GM19468 (cell line): ENCODE data around the gene COBL.

Source experiments
- ATAC-seq: cut with Tn5 transposase; IDR thresholded peaks from one replicate; pipeline ENCODE4 v1.9.1; 2021; ENCODE audit warnings: mild to moderate bottlenecking, moderate library complexity, moderate number of reproducible peaks; ENCODE audit not compliant: unreplicated experiment; ENCODE audit errors: extremely low read depth

Gene COBL

GRCh38 chr7:51019891-51020870 is 296.4 kb downstream of the COBL start:
- no peak for ATAC-seq

GRCh38 chr7:51019191-51019844 is 297.3 kb downstream of the COBL start:
- ATAC-seq: no peak

DNA sequence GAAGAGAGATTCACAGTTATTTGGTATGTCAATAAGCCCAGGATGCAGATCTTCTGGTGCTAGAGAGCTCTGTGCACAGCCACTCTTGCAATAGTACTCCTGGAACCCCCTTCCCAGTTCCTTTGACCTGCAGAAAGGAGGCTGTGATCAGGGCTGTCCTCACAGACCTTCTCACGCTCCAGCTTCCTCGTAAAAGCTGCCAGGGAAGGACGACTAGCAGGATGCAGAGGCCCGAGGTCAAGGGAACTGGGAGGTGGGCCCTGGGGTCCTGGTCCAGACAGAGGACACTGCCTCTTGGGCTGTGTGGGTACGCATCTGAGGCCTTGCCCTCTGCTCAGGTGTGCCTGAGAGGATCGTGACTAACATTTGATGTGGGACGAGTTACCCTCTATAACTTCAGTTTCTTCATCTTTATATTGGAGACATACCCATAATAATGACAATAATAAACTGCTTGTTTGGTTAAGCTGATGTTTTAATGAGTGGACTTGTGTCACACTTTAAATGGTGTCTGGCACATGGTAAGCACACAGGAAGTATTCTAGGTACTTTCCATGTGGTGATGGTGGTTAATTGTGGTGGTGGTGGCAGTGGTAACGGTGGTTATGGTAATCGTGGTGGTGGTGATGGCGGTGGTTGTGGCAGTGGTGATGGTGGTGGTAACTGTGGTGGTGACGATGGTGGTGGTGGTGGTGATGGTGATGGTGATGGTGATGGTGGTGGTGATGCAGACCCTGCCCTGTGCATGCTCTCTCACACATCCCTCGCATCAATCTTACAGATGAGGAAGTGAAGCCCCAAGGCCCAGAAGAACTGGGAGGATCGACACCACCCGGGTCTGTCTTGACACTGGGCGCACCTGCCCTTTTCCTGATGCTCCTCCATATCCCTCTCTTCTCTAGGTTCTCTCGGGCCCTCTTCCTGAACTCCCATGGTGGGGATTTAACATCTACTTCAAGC is 298.8 kb downstream of the COBL start:
- ATAC-seq: no peak

DNA sequence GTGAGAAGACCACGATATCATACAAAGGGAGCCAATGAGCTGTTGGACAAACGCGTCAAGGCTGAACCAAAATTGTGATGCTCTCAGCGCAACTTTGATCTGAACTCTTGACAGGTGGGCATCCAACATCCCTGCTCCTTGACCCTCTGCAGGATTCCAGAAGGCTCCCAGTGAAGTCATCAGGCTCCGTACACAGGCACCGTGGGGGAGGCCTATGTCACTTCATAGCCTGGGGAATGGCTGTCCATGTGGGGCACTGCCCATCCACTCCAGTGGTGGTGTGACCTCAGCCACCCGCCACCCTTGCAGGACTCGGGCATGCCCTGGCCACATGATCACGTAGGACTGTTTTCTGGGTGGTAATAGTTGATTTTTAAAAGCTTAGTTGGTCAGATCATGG is 300.1 kb downstream of the COBL start:
- ATAC-seq: no peak

GRCh38 chr7:51015581-51015980 is 301.0 kb downstream of the COBL start:
- ATAC-seq: no peak

DNA sequence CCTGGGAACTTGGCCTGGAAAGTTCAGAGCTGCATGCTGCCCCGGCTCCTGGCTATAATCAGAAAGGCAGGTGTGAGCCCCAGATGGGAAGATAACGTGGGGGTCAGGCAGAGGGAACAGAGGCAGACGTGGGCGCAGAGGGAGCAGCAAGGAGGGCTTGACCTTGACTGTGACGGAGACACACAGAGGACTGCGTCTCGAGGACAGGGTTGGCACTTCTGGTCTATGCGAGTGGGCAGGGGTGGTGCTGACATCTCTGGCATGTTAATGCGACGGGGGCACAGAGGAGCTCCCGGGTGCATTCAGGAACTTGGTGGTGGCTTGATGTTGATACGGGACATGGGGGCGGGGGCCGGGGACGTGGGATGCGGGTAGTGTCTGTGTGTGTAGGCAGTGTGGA is 301.8 kb downstream of the COBL start:
- no peak for ATAC-seq

DNA sequence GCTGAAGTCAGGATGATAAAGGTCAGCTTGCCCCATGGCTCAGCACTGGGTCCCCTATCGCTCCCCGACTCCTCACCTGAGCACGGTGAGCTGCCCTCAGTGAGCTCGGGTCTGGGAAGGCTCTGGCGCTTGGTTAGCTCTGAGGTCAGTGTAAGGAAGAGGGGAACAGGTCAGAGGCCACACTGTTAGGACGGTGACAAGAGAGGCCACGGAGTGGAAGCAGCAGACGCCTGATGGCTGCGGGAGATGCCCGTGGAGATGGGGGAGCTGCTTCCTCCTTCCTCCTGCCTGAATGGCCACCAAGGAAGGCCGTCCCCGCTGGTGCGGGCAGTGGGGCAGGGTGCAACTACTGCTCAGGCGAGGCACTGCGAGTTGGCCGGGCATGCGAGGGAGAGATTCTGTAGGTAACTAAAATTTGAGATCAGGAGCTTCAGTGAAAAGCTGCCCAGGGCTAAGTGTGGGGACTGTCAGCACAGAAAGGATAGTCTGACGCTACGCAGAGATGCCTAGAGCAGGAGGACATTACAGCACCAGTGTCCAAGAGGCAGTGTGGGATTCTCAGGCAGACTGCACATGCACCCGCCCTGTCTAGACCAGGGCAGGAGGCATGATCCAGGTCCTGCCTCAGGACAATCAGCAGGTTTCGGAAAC is 302.6 kb downstream of the COBL start:
- no peak for ATAC-seq

GRCh38 chr7:51013218-51013786 is 303.3 kb downstream of the COBL start:
- no peak for ATAC-seq

DNA sequence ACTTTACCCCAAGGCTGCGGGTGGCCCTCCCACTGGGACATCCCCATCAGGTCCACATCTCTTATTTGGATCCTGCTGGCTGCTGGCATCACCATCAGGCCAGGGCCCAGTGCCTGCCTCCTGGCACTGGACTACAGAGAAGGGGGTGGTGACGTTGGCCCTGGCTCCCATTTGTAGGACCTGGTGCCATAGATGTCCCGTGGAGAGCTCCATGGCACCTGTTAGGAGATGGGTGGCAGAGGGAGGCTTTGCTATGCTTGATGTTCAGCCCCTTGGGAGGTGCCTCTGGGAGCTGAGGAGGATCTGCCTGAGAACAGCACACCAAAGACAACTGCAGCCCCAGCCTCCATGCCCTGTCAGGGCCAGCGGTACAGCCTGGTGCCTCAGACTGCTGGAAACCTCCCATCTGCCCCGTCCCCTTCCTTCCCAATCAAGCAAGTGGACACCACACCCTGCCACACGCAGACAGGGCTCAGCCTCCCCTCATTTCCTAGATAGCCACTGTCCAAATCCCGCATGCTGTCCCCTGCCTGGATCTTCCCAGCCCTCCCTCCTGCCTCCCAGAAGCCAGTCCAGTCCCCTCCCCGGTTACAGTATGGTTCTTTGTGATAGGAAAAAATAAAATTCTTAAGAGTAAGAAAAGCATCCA is 303.9 kb downstream of the COBL start:
- ATAC-seq: no peak

- no peak for ATAC-seq
Observed at GRCh38 chr7:51011710-51012350, 304.8 kb downstream of the COBL start.

DNA sequence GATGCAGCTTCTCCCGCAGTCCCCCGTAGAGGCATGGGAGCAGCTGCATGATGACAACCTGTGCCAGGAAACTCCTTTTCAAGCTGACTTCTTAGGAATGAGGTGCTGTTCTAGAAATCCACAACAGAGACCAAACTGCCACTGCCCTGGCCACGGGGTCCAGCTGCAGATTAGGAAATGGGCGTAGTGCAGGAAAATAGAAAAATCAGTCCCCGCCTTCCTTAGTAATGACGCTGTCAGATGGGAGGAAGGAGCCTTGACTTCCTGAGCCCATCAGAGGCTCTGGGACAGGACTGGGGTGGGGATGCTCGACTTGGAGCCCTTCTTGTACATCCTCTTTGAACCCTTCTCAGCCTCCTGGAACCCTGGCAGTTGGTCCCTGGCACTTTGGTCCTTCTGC is 306.1 kb downstream of the COBL start:
- ATAC-seq: no peak

DNA sequence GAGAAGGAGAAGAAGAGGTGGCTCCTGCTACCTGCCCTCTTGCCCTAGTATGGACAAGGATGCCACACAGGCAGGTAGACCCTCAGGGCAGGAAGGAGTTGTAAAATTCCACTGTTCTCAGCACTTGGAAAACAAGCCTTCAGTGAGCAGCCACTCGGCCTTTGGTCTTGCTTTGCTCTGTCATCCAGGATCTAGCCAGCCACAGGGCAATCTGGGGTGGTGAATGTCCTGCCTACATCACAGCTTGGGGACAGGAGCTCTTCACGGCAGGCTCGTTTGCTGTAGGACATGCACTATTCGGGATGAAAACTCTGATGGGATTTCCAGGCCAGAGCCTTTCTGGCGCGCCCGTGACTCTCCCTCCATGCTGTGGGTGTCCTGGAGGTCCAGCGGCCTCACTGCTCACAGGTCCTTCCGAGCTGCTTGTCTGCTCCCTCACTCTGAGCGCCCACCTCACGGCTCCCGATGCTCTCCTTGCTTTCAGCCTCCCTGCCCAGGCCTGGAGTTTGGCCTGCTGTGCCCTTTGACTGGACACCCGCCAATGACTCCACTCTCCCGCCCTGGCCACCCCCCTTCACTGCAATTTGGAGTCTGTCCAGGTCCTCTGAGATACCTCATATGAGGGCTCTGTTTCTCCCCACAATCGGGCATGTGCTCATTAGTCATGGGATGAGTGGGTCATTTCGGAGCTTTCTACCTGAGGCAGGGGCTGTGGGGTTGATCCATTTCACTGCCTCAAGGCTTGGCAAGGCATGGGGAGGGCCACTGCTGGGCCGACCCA is 306.7 kb downstream of the COBL start:
- ATAC-seq: no peak

GRCh38 chr7:51007551-51008505 is 308.8 kb downstream of the COBL start:
- ATAC-seq: no peak

DNA sequence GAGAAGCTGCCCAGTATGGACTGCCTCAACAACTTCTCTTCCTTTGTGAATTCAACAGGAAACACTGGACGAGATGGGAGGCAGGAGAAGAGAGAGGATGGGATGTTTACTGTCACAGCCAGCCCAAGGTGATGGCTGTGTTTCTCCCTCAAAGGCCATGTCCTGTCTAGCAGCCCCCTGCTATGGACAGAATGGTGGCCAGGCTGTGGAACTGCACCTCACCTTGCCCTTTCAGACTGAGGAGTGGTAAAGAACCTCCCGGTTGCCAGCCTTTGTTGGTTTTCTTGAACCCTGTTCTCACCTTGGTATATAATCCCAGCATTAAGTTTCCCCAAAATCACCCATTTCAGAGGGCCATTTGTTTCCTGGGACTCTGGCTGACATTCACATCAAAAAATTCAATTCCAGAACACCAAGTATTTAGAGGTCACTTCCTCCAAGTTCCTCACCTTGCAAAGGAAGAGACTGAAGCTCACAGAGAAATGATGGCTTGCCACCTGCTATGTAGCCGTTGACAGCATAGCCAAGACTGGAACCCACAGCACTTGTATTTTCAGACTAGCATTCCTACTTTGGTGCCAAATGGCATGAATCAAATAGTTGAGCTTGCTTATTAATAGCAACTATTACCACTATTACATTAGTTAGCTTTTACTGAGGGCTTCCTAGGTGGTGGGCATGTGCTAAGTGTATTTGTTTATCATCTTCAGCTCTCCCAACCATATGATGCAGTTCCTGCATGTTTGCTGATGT is 309.9 kb downstream of the COBL start:
- ATAC-seq: no peak

DNA sequence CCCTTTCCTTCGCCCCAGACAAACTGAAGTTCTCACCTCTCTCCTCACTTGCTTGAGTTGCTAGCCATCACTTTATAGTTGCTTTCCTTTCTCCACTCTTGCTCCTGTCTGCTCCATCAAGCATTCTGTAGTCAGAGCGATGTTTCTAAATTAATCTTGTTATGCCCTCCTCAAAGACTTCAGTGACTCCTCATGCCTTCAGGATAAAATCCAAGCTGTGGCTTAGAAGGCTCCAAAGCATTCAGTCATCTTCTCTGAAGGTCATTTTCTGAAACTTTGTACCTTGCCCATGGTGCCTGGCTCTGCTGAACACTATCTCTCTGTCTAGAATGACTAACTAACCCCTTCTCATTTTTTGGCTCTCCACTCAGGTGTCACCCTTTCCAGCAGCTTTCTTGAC is 311.5 kb downstream of the COBL start:
- ATAC-seq: no peak

DNA sequence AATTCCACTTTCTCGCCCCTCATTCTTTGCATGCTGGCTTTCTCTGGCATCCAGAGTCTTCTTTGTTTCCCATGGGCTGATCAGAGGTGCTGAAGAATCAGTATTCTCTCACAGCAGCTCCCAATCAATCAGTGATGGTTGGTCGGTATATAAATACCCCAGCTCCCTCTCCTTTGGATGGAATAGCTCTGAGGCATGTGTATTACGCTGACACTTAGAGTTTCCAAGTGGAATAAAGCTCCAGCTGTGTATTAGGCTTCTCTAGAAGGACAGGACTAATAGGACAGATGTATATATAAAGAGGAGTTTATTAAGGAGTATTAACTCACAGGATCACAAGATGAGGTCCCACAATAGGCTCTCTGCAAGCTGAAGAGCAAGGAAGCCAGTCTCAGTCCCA is 315.7 kb downstream of the COBL start:
- ATAC-seq: no peak
